Activated CD4-positive, alpha-beta T cell treated with anti-CD3 and anti-CD28 coated beads for 24 hours (primary cell): ENCODE data around the gene ELMO1.

ENCODE experiments used
- DNase-seq, 2 donors: peaks; one replicate each; pipeline ENCODE4 v3.0.0-alpha.2; 2020; ENCODE audit warnings: low read depth in 2 of 2

The ELMO1 gene

GRCh38 chr7:37471619-37472018 is 23.0 kb upstream of the ELMO1 start:
- no peak for DNase-seq

GRCh38 chr7:37467002-37467401 is 18.3 kb upstream of the ELMO1 start:
- no peak for DNase-seq

GRCh38 chr7:37462138-37462537 is 13.5 kb upstream of the ELMO1 start:
- no peak for DNase-seq

GRCh38 chr7:37455081-37455480 is 6.4 kb upstream of the ELMO1 start:
- DNase-seq, result no peak

- no peak for DNase-seq
These were observed 3.7 kb upstream of the ELMO1 start for GRCh38 chr7:37452346-37452745.

GRCh38 chr7:37450035-37450434 is 1.4 kb upstream of the ELMO1 start:
- no peak for DNase-seq

GRCh38 chr7:37449621-37450020 is 957 bp upstream of the ELMO1 start:
- DNase-seq, result no peak

- DNase-seq, result peak; percentile 12 to 14
These were observed 541 bp downstream of the ELMO1 start for GRCh38 chr7:37448011-37448635.

- no peak for DNase-seq
These were observed 2.3 kb downstream of the ELMO1 start for GRCh38 chr7:37446371-37446770.

- no peak for DNase-seq
These were observed 2.9 kb downstream of the ELMO1 start for GRCh38 chr7:37445790-37446189.

- no peak for DNase-seq
These were observed 3.5 kb downstream of the ELMO1 start for GRCh38 chr7:37445064-37445723.

- DNase-seq, result no peak
These were observed 5.0 kb downstream of the ELMO1 start for GRCh38 chr7:37443627-37444026.

GRCh38 chr7:37442268-37442667 is 6.4 kb downstream of the ELMO1 start:
- DNase-seq, result no peak

GRCh38 chr7:37441816-37442215 is 6.8 kb downstream of the ELMO1 start:
- DNase-seq, result no peak

GRCh38 chr7:37441386-37441760 is 7.3 kb downstream of the ELMO1 start:
- DNase-seq, result no peak

GRCh38 chr7:37440738-37441385 is 7.8 kb downstream of the ELMO1 start:
- peak in 1 of 2 donors; percentile 3 for DNase-seq

- DNase-seq, result no peak
These were observed 9.0 kb downstream of the ELMO1 start for GRCh38 chr7:37439653-37440026.

GRCh38 chr7:37438906-37439652 is 9.6 kb downstream of the ELMO1 start:
- no peak for DNase-seq

- DNase-seq, result no peak
These were observed 13.4 kb downstream of the ELMO1 start for GRCh38 chr7:37435156-37435855.

- no peak for DNase-seq
These were observed 14.1 kb downstream of the ELMO1 start for GRCh38 chr7:37434529-37434928.

- DNase-seq, result no peak
These were observed 15.5 kb downstream of the ELMO1 start for GRCh38 chr7:37433166-37433565.
